Activated B cell treated with CpG ODN at 0.5 μM for 24 hours (primary cell): ENCODE measurements around the gene ERGIC1. TPM values are rescaled to one million over a fixed set of nuclear protein-coding genes. Genes with fewer than 3 reads are reported as not detected.

ENCODE experiments used
- ATAC-seq: fragments of 200-7000 bp; cut with Tn5 transposase; one replicate; pipeline ENCODE4 v1.10.0; 2021; ENCODE audit warnings: low read depth, mild to moderate bottlenecking, moderate library complexity
- CTCF ChIA-PET: fragments of 350-600 bp; sonication (Branson Sonifier 250); formaldehyde crosslinking; loops from one replicate; lab custom pipeline; 2021; ENCODE audit warnings: antibody characterized with exemption; lab: Charles Lee
- POLR2A ChIA-PET: fragments of 350-600 bp; sonication (Branson Sonifier 250); formaldehyde crosslinking; loops from one replicate; lab custom pipeline; 2021; ENCODE audit warnings: antibody characterized with exemption; lab: Charles Lee
- DNase-seq: peaks from one replicate; pipeline ENCODE4 v3.0.0; 2022
- H3K27ac Mint-ChIP-seq: one replicate; pipeline ENCODE4 v1.8.0; 2020; ENCODE audit warnings: mixed read lengths
- H3K27me3 Mint-ChIP-seq: one replicate; pipeline ENCODE4 v1.8.0; 2021; ENCODE audit warnings: mixed read lengths
- H3K36me3 Mint-ChIP-seq: one replicate; pipeline ENCODE4 v1.8.0; 2021; ENCODE audit warnings: low read depth, mixed read lengths
- H3K4me1 Mint-ChIP-seq: one replicate; pipeline ENCODE4 v1.8.0; 2021; ENCODE audit warnings: mixed read lengths
- H3K4me3 Mint-ChIP-seq: one replicate; pipeline ENCODE4 v1.8.0; 2020; ENCODE audit warnings: mild to moderate bottlenecking, mixed read lengths
- H3K9me3 Mint-ChIP-seq: one replicate; pipeline ENCODE4 v1.8.0; 2020; ENCODE audit warnings: mixed read lengths
- CTCF ChIP-seq: fragments of 200-600 bp; IDR thresholded peaks from one replicate; pipeline ENCODE4 v1.8.0; 2022; ENCODE audit warnings: antibody characterized with exemption, mild to moderate bottlenecking
- intact Hi-C: fragments of 100-400 bp; cut with micrococcal nuclease; formaldehyde crosslinking; loops from one replicate; pipeline ENCODE4 v1.15.1; 2024
- total RNA-seq: library from RNA; stranded (reverse); gene quantifications from 2 replicates; pipeline ENCODE4 v1.2.3, GENCODE V29; 2022

Gene ERGIC1
- total RNA-seq, 1 donor from 2014 or later: 72.5 TPM

- DNase-seq (peak; percentile 55), ATAC-seq (peak; percentile 62)
- no peak for TF ChIP-seq CTCF
- POLR2A ChIA-PET: interaction anchor here (0.6 to 8.9 kb wide), 4 partner anchors 12 to 69 kb away, joined by 4 to 128 read pairs (median 14); partner anchors contain the start of gene DUSP1
- H3K4me1 Mint-ChIP-seq: peaks cover 64% of the 10 kb centered on the region
- peak overlapping the region; percentile 92 for H3K27ac Mint-ChIP-seq
- no peaks in the 10 kb centered on the region for H3K27me3 Mint-ChIP-seq
- intact Hi-C loops: loop anchor here (1.0 to 10.0 kb wide), 3 partner anchors 13 to 833 kb away; partner anchors contain the start of gene FBXW11
- no peaks in the 10 kb centered on the region for H3K9me3 Mint-ChIP-seq
- peak overlapping the region; percentile 73 for H3K4me3 Mint-ChIP-seq
- CTCF ChIA-PET: interaction anchor here (0.9 to 1.9 kb wide), 5 partner anchors 12 to 123 kb away, joined by 3 to 6 read pairs (median 4); partner anchors contain the start of gene DUSP1
- H3K36me3 Mint-ChIP-seq: peaks cover 29% of the 10 kb centered on the region
These were observed 3.6 kb downstream of the ERGIC1 start for GRCh38 chr5:172837640-172838039.

GRCh38 chr5:172838151-172838875, 4.3 kb downstream of the ERGIC1 start:
- intact Hi-C loops: loop anchor here (5.0 to 10.0 kb wide), 2 partner anchors 121 to 834 kb away; partner anchors contain the start of gene FBXW11
- peaks cover 61% of the 10 kb centered on the region for H3K4me1 Mint-ChIP-seq
- POLR2A ChIA-PET: interaction anchor here (0.9 to 8.9 kb wide), 5 partner anchors 11 to 67 kb away, joined by 4 to 128 read pairs (median 9); partner anchors contain the start of gene DUSP1
- CTCF ChIA-PET: interaction anchor here (1.3 kb wide), 1 partner anchor 66 kb away, joined by 6 read pairs; no protein-coding TSS in a partner anchor
- H3K27ac Mint-ChIP-seq: peak overlapping the region; percentile 92
- no peak for TF ChIP-seq CTCF
- H3K36me3 Mint-ChIP-seq: peaks cover 32% of the 10 kb centered on the region
- DNase-seq (no peak), ATAC-seq (no peak)
- H3K4me3 Mint-ChIP-seq: peak overlapping the region; percentile 73
- H3K9me3 Mint-ChIP-seq: no peaks in the 10 kb centered on the region
- H3K27me3 Mint-ChIP-seq: no peaks in the 10 kb centered on the region

- CTCF ChIA-PET: interaction anchor here (0.8 to 1.4 kb wide), 3 partner anchors 8 to 125 kb away, joined by 3 read pairs; no protein-coding TSS in a partner anchor
- Mint-ChIP-seq H3K27me3 (no peaks in the 10 kb centered on the region), H3K9me3 (no peaks in the 10 kb centered on the region), H3K4me1 (peaks cover 71% of the 10 kb centered on the region), H3K36me3 (peaks cover 39% of the 10 kb centered on the region), H3K27ac (peak overlapping the region; percentile 31), H3K4me3 (no peak overlapping the region)
- intact Hi-C loops: loop anchor here (5.0 to 10.0 kb wide), 2 partner anchors 123 to 835 kb away; partner anchors contain the start of gene FBXW11
- DNase-seq (no peak), ATAC-seq (no peak)
- no peak for TF ChIP-seq CTCF
- POLR2A ChIA-PET: interaction anchor here (0.6 to 8.9 kb wide), 3 partner anchors 12 to 72 kb away, joined by 3 to 128 read pairs (median 3); partner anchors contain the start of gene DUSP1
These were observed 5.8 kb downstream of the ERGIC1 start for GRCh38 chr5:172839669-172840431.

GRCh38 chr5:172840432-172841154, 6.5 kb downstream of the ERGIC1 start:
- ATAC-seq: no peak
- intact Hi-C loops: no loop called here
- no peaks in the 10 kb centered on the region for H3K27me3 Mint-ChIP-seq
- peaks cover 71% of the 10 kb centered on the region for H3K4me1 Mint-ChIP-seq
- TF ChIP-seq CTCF: no peak
- DNase-seq: no peak
- H3K9me3 Mint-ChIP-seq: no peaks in the 10 kb centered on the region
- peaks cover 40% of the 10 kb centered on the region for H3K36me3 Mint-ChIP-seq
- CTCF ChIA-PET: interaction anchor here (0.8 kb wide), 1 partner anchor 8 kb away, joined by 3 read pairs; no protein-coding TSS in a partner anchor
- H3K4me3 Mint-ChIP-seq: no peak overlapping the region
- POLR2A ChIA-PET: interaction anchor here (1.2 to 8.9 kb wide), 3 partner anchors 11 to 69 kb away, joined by 3 to 128 read pairs (median 3); partner anchors contain the start of gene DUSP1
- H3K27ac Mint-ChIP-seq: peak overlapping the region; percentile 56
